Naive thymus-derived CD8-positive, alpha-beta T cell (primary cell): ENCODE results near the gene CYP2C19. TPM values are rescaled to one million over a fixed set of nuclear protein-coding genes. Genes with fewer than 3 reads are reported as not detected.
"Not testable (repeated sequence)": the region's sequence is repeated elsewhere in the genome, so short reads cannot be mapped to it uniquely, and the experiment has no call there.

Experiments used
- ATAC-seq, 2 donors: fragments of 150-1000 bp; cut with Tn5 transposase in 1 of 2; sonication (Bioruptor Pico), chemical (Tn5 transposase) in 1 of 2; 1 replicate in 1 of 2; 2 replicates in 1 of 2; pipeline ENCODE4 v1.10.0; 2021; ENCODE audit warnings: mild to moderate bottlenecking in 2 of 2, moderate library complexity in 2 of 2
- POLR2A ChIA-PET: fragments of 350-600 bp; sonication (Branson Sonifier 250); formaldehyde crosslinking; loops from one replicate; lab custom pipeline; 2021; ENCODE audit warnings: antibody characterized with exemption; lab: Charles Lee
- DNase-seq, 10 donors: peaks; one replicate each; pipeline versions ENCODE4 v3.0.0 to v3.0.0-alpha.2; 2020 to 2022
- H3K27ac Mint-ChIP-seq, 10 donors: one replicate each; pipeline ENCODE4 v1.8.0; 2020 to 2022; ENCODE audit warnings: mild to moderate bottlenecking in 10 of 10, mixed read lengths in 10 of 10, moderate library complexity in 4 of 10, inconsistent platforms in 1 of 10
- H3K27me3 Mint-ChIP-seq, 5 donors: one replicate each; pipeline ENCODE4 v1.8.0; 2021 to 2022; ENCODE audit warnings: mixed read lengths in 5 of 5
- H3K36me3 Mint-ChIP-seq, 3 donors: one replicate each; pipeline ENCODE4 v1.8.0; 2020 to 2022; ENCODE audit warnings: mixed read lengths in 3 of 3, mild to moderate bottlenecking in 2 of 3, inconsistent platforms in 1 of 3
- H3K4me1 Mint-ChIP-seq, 4 donors: one replicate each; pipeline ENCODE4 v1.8.0; 2021 to 2022; ENCODE audit warnings: mixed read lengths in 4 of 4
- H3K4me3 Mint-ChIP-seq, 10 donors: one replicate each; pipeline ENCODE4 v1.8.0; 2020 to 2022; ENCODE audit warnings: mild to moderate bottlenecking in 10 of 10, mixed read lengths in 10 of 10, moderate library complexity in 6 of 10, inconsistent platforms in 1 of 10
- H3K9me3 Mint-ChIP-seq, 9 donors: one replicate each; pipeline ENCODE4 v1.8.0; 2020 to 2022; ENCODE audit warnings: mixed read lengths in 9 of 9, mild to moderate bottlenecking in 3 of 9, inconsistent platforms in 1 of 9, moderate library complexity in 1 of 9
- polyA plus RNA-seq, 3 donors: library from polyadenylated mRNA; unstranded; fragments of 300-500 nt; fragmentation: Illumina TruSeq; gene quantifications; one replicate each; pipeline ENCODE4 v1.2.3, GENCODE V29; 2021
- total RNA-seq, 8 experiments: library from RNA in 2 of 8; stranded (reverse) in 2 of 8; gene quantifications; one replicate each; pipeline ENCODE4 v1.2.3 and lab custom pipeline; 2021 to 2026

Gene CYP2C19
- total RNA-seq (not detected), polyA plus RNA-seq (not detected), total RNA-seq (lab: John Stamatoyannopoulos, UW) (0 to 0.17 (median 0) reads per million in 6 experiments)

DNA sequence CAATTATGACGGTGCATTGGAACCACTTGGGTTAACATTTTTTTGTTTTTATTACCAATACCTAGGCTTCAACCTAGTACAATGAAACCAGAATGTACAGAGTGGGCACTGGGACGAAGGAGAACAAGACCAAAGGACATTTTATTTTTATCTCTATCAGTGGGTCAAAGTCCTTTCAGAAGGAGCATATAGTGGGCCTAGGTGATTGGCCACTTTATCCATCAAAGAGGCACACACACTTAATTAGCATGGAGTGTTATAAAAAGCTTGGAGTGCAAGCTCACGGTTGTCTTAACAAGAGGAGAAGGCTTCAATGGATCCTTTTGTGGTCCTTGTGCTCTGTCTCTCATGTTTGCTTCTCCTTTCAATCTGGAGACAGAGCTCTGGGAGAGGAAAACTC is at the start of gene CYP2C19:
TSS of gene CYP2C19 (plus strand) at position 289 of the 400 bp plus-strand sequence. CDS start at position 314, 25 bp downstream.
- POLR2A ChIA-PET: no interaction called here
- DNase-seq (no peak), ATAC-seq (no peak)
- Mint-ChIP-seq H3K9me3 (peaks cover 0 to 20% (median 3%) of the 10 kb centered on the region in 9 donors), H3K27me3 (no peaks in the 10 kb centered on the region), H3K4me1 (no peaks in the 10 kb centered on the region), H3K27ac (no peak within 1 kb of the TSS), H3K36me3 (no peaks in the 10 kb centered on the region), H3K4me3 (no peak within 1 kb of the TSS)

DNA sequence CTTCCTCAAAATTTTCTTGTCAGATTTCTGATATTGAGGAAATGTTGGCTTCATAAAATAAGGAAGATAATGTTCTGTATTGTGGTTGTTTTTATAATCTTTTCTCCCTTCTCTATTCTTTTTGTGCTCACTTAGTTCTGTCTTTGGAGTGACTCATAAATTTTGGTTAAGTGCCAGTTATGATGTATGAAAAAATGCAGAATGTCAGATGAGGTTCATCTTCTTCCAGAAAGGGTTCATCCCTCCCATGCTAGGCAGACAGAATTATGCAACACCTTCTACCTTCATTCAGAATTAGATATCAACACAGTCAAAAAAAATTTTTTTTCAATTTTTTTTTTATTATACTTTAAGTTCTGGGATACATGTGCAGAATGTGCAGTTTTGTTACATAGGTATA is 36.6 kb upstream of the CYP2C19 start:
- no peak overlapping the region for H3K27ac Mint-ChIP-seq
- no peaks in the 10 kb centered on the region for H3K36me3 Mint-ChIP-seq
- H3K4me3 Mint-ChIP-seq: no peak overlapping the region
- H3K27me3 Mint-ChIP-seq: peaks cover 0 to 4% (median 0%) of the 10 kb centered on the region in 5 donors
- DNase-seq (no peak), ATAC-seq (no peak)
- peaks cover 0 to 7% (median 0%) of the 10 kb centered on the region in 9 donors for H3K9me3 Mint-ChIP-seq
- H3K4me1 Mint-ChIP-seq: no peaks in the 10 kb centered on the region
- POLR2A ChIA-PET: no interaction called here

DNA sequence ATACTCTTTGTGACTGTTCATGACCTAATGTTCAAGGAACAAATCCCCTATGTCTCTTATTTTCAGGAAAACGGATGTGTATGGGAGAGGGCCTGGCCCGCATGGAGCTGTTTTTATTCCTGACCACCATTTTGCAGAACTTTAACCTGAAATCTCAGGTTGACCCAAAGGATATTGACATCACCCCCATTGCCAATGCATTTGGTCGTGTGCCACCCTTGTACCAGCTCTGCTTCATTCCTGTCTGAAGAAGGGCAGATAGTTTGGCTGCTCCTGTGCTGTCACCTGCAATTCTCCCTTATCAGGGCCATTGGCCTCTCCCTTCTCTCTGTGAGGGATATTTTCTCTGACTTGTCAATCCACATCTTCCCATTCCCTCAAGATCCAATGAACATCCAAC is 27.3 kb upstream of the CYP2C19 start:
- Mint-ChIP-seq H3K27ac (no peak overlapping the region), H3K4me1 (no peaks in the 10 kb centered on the region), H3K36me3 (no peaks in the 10 kb centered on the region), H3K27me3 (no peaks in the 10 kb centered on the region), H3K4me3 (no peak overlapping the region), H3K9me3 (peaks cover 0 to 24% (median 4%) of the 10 kb centered on the region in 9 donors)
- POLR2A ChIA-PET: no interaction called here
- ATAC-seq (no peak), DNase-seq (no peak)

DNA sequence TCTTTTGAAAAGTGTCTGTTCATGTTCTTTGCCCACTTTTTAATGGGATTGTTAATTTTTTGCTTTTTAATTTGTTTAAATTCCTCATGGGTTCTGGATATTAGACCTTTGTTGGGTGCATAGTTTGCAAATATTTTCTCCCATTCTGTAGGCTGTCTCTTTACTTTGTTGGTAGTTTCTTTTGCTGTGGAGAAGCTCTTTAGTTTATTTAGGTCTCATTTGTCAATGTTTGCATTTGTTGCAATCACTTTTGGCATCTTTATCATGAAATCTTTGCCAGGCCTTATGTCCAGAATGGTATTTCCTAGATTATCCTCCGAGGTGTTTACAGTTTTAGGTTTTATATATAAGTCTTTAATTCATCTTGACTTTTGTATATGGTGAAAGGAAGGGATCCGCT is 23.9 kb upstream of the CYP2C19 start:
- H3K4me1 Mint-ChIP-seq: no peaks in the 10 kb centered on the region
- H3K27ac Mint-ChIP-seq: peak overlapping the region in 1 of 10 donors; percentile 57
- POLR2A ChIA-PET: no interaction called here
- peaks cover 7 to 46% (median 17%) of the 10 kb centered on the region in 9 donors for H3K9me3 Mint-ChIP-seq
- ATAC-seq: no peak
- H3K4me3 Mint-ChIP-seq: no peak overlapping the region
- no peaks in the 10 kb centered on the region for H3K27me3 Mint-ChIP-seq
- DNase-seq: no peak
- peaks cover 0 to 11% (median 0%) of the 10 kb centered on the region in 3 donors for H3K36me3 Mint-ChIP-seq

DNA sequence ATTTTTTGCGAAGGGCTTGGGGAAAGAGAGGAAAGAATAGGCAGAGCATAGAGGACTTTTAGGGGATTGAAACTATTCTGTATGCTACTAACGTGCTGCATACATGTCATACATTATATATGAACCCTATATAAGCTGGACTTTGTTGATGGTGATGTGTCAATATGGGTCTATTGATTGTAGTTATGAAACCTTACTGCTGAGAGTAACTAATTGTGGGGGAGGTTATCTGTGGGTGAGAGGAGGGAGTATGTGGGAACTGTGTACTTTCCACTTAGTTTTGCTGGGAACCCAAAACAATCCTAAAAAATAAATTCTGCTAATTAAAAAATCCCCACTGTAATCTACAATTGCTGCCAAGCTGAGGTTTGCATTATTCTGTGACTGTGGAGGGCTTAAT is 15.3 kb upstream of the CYP2C19 start:
- Mint-ChIP-seq H3K9me3 (peaks cover 8 to 42% (median 21%) of the 10 kb centered on the region in 9 donors), H3K27ac (no peak overlapping the region), H3K27me3 (no peaks in the 10 kb centered on the region), H3K4me3 (no peak overlapping the region), H3K36me3 (peaks cover 0 to 28% (median 0%) of the 10 kb centered on the region in 3 donors), H3K4me1 (no peaks in the 10 kb centered on the region)
- POLR2A ChIA-PET: no interaction called here
- no peak for ATAC-seq
- no peak for DNase-seq

DNA sequence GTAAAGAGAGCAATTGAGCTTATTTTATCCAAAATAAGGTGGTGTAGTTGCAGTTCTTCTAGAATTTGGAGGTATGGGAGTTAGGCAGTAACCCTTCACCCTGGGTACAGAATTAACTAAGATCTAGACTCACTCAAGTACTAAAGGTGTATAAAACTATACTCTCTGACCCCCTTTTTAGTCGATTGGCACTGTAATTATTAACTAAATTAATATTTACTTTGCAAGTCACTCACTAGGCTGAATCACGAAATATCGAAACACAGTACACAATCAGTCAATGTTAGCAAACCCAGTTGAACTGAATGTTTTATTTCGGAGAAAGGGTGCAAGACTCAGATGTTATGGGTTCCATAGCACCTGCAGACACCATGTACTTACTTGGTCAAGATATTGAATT is 14.6 kb upstream of the CYP2C19 start:
- H3K27me3 Mint-ChIP-seq: no peaks in the 10 kb centered on the region
- no peak for ATAC-seq
- H3K36me3 Mint-ChIP-seq: peaks cover 0 to 21% (median 0%) of the 10 kb centered on the region in 3 donors
- H3K4me3 Mint-ChIP-seq: no peak overlapping the region
- no peak for DNase-seq
- peaks cover 6 to 42% (median 19%) of the 10 kb centered on the region in 9 donors for H3K9me3 Mint-ChIP-seq
- no peaks in the 10 kb centered on the region for H3K4me1 Mint-ChIP-seq
- POLR2A ChIA-PET: no interaction called here
- H3K27ac Mint-ChIP-seq: no peak overlapping the region

DNA sequence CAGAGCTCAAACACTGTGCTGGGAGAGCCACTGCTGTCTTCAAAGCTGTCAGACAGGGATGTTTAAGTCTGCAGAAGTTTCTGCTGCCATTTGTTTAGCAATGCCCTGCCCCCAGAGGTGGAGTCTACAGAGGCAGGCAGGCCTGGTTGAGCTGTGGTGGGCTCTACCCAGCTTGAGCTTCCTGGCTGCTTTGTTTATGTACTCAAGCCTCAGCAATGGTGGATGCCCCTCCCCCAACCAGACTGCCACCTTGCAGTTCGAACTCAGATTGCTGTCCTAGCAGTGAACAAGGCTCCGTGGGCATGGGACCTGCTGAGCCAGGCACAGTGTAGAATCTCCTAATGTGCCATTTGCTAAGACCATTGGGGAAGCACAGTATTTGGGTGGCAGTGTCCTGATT is 4.6 kb upstream of the CYP2C19 start:
- no peak overlapping the region for H3K27ac Mint-ChIP-seq
- H3K36me3 Mint-ChIP-seq: no peaks in the 10 kb centered on the region
- peaks cover 0 to 1% (median 0%) of the 10 kb centered on the region in 5 donors for H3K27me3 Mint-ChIP-seq
- ATAC-seq (no peak), DNase-seq (no peak)
- H3K4me1 Mint-ChIP-seq: no peaks in the 10 kb centered on the region
- no peak overlapping the region for H3K4me3 Mint-ChIP-seq
- H3K9me3 Mint-ChIP-seq: peaks cover 2 to 12% (median 7%) of the 10 kb centered on the region in 9 donors
- POLR2A ChIA-PET: no interaction called here

DNA sequence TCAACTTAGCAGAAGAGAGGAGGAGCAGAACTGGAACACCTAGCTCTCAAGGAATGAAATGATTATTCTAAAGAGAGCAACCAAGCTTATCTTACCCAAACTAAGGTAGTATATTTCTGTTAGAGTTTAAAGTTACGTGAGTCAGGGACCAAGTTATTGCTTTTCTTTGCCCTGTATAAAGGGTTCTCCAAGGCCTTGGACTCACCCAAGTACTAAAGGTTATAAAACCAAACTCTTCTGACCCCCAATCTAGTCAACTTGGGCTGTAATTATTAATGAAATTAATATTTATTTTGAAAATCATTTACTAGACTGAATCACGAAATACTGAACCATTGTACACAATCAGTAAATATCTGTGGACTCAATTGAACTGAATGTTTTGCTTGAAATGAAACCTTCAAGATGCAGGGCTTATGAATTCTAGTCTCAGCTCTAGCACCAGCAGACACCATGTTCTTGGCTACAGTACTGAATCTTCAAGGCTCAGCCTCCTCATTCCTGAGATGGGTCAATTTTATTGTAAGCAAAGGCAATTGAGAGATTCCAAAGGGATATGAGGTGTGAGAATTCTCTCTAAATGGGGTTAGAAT is 1.8 kb upstream of the CYP2C19 start:
- ATAC-seq: no peak
- no peaks in the 10 kb centered on the region for H3K36me3 Mint-ChIP-seq
- H3K4me3 Mint-ChIP-seq: no peak overlapping the region
- no peak overlapping the region for H3K27ac Mint-ChIP-seq
- POLR2A ChIA-PET: no interaction called here
- peaks cover 0 to 1% (median 0%) of the 10 kb centered on the region in 5 donors for H3K27me3 Mint-ChIP-seq
- no peak for DNase-seq
- H3K9me3 Mint-ChIP-seq: peaks cover 2 to 20% (median 7%) of the 10 kb centered on the region in 9 donors
- H3K4me1 Mint-ChIP-seq: no peaks in the 10 kb centered on the region

DNA sequence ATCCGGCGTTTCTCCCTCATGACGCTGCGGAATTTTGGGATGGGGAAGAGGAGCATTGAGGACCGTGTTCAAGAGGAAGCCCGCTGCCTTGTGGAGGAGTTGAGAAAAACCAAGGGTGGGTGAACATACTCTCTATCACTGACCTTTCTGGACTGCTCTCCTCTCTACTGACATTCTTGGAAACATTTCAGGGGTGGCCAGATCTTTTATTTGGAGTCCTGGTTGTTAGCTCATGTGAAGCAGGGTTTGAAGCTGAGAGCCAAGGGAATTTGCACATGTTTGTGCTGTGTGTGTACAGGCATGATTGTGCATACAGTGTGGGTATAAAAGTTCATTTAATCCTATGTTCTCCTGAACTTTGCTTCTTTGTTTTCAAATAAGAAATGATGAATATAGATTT is 12.9 kb downstream of the CYP2C19 start:
- H3K36me3 Mint-ChIP-seq, H3K27ac Mint-ChIP-seq, H3K4me1 Mint-ChIP-seq, DNase-seq, POLR2A ChIA-PET, H3K27me3 Mint-ChIP-seq, ATAC-seq, H3K4me3 Mint-ChIP-seq: not testable (repeated sequence)
- peaks cover 0 to 15% (median 2%) of the 10 kb centered on the region in 9 donors for H3K9me3 Mint-ChIP-seq

DNA sequence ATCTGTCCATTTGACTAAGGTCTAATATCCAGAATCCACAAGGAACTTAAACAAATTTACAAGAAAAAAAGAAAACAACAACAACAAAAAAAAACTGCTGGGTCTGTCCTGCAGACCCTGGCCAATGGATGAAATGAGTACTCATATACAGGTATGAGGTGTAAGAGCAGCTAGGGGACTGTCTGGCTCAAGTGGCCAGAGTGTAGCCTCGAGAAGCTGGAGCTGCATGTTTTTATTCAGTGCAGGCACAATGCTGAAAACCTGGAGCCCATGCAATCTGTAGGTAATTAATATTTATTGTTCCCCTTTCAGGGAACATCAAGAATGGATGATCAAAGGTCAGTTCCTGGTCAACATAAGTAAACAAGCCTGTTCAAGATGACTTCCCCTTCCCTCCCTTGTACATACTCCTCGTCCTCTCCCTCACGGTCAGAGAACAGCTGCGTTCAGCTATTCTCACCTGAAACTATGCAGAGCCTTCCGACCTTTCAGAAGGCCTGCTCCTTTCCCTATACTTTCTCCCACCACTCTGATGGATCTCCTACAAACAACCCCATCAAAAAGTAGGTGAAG is 15.5 kb downstream of the CYP2C19 start:
- Mint-ChIP-seq H3K4me3 (no peak overlapping the region), H3K27ac (no peak overlapping the region), H3K36me3 (no peaks in the 10 kb centered on the region), H3K9me3 (peaks cover 0 to 10% (median 2%) of the 10 kb centered on the region in 9 donors), H3K27me3 (no peaks in the 10 kb centered on the region), H3K4me1 (no peaks in the 10 kb centered on the region)
- POLR2A ChIA-PET: no interaction called here
- DNase-seq (no peak), ATAC-seq (no peak)

DNA sequence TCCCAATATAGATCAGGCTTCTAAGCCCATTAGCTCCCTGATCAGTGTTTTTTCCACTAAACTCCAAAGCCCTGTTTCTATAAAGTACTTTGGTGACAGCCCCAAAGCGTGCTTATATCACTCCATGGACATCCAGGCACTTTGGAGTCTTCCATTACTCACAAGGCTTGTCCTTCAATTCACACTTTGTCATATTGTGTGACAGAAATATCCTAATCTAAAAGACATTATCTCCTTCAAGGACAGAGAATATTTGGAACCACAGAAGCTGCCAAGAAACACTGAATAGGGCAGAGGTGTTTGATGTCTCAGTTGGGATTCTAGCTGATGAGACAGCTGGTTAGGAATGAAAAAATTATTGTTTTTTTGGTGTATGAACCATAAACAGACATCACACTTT is 18.4 kb downstream of the CYP2C19 start:
- Mint-ChIP-seq H3K4me1 (no peaks in the 10 kb centered on the region), H3K27me3 (no peaks in the 10 kb centered on the region), H3K27ac (no peak overlapping the region), H3K9me3 (peaks cover 0 to 18% (median 3%) of the 10 kb centered on the region in 9 donors), H3K36me3 (no peaks in the 10 kb centered on the region), H3K4me3 (no peak overlapping the region)
- ATAC-seq (no peak), DNase-seq (no peak)
- POLR2A ChIA-PET: no interaction called here

DNA sequence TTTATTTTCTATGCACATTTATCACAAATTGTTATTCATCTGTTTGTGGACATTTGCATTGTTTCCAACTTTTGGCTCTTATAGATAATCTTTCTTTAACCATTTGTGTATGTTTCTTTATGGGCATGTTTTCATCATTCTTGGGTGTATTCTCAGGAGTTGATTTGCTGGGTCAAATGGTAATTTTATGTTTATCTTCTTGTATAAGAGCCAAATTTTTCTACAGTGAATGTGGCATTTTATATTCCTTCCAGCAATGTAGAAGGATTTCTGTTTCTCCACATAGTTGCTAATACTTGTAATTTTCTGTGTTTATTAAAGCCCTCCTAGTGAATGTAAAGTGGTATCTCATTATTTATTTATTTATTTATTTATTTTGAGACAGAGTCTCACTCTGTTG is 21.8 kb downstream of the CYP2C19 start:
- POLR2A ChIA-PET: no interaction called here
- H3K27ac Mint-ChIP-seq: peak overlapping the region in 1 of 10 donors; percentile 39
- H3K27me3 Mint-ChIP-seq: no peaks in the 10 kb centered on the region
- ATAC-seq (no peak), DNase-seq (no peak)
- no peak overlapping the region for H3K4me3 Mint-ChIP-seq
- H3K4me1 Mint-ChIP-seq: no peaks in the 10 kb centered on the region
- H3K36me3 Mint-ChIP-seq: no peaks in the 10 kb centered on the region
- peaks cover 0 to 29% (median 4%) of the 10 kb centered on the region in 9 donors for H3K9me3 Mint-ChIP-seq

DNA sequence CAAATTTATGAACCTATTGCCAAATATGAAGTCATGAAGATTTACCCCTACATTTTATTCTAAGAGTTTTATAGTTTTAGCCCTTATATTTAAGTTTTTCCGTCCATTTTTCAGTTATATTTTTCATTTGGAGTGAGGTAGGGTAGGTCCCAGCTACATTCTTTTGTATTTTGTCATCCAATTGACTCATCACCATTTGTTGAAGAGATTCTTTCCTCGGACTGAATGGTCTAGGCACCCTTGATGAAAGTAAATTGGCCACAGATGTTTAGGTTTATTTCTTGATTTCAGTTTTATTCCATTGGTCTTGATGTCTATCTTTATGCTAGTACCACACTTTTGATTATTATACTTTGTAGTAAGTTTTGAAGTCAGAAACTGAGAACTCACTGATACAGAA is 22.7 kb downstream of the CYP2C19 start:
- Mint-ChIP-seq H3K4me1 (no peaks in the 10 kb centered on the region), H3K36me3 (no peaks in the 10 kb centered on the region), H3K9me3 (peaks cover 0 to 38% (median 4%) of the 10 kb centered on the region in 9 donors), H3K4me3 (no peak overlapping the region), H3K27me3 (no peaks in the 10 kb centered on the region), H3K27ac (no peak overlapping the region)
- POLR2A ChIA-PET: no interaction called here
- ATAC-seq: no peak
- no peak for DNase-seq
